Sciatic nerve (tissue), 2 donors: ENCODE results near the gene BTBD16. TPM values are rescaled to one million over a fixed set of nuclear protein-coding genes. Genes with fewer than 3 reads are reported as not detected.
A peak's percentile ranks its signal among the peaks of the same experiment; 100 is the strongest.

Source experiments
- ATAC-seq: fragments of 200-7000 bp; cut with Tn5 transposase; one replicate; pipeline ENCODE4 v1.9.1; 2020; ENCODE audit warnings: mild to moderate bottlenecking, moderate library complexity
- DNase-seq: peaks from one replicate; pipeline ENCODE4 v3.0.0-alpha.2; 2020; ENCODE audit warnings: low spot score
- intact Hi-C: fragments of 100-400 bp; cut with DNase I; formaldehyde crosslinking; loops from one replicate; pipeline ENCODE4 v1.14.2; 2022
- total RNA-seq: library from RNA; stranded (reverse); fragmentation: NEBNext Ultra II Directional; extraction: Animal tissue kit (Norgen Biotek cat#: 25700); gene quantifications from one replicate; pipeline ENCODE4 v1.2.1, GENCODE V29; 2021
- donor health status: DM: no; HTN: no; CAD: no.
- donor health status: DM: no; HTN: no; CAD: no.

BTBD16 gene
- total RNA-seq, 1 donor from 2014 or later: 0.89 TPM

- intact Hi-C loops: no loop called here
- ATAC-seq (peak; percentile 45), DNase-seq (no peak)
These were observed 57.6 kb downstream of the BTBD16 start for GRCh38 chr10:122328676-122329075.

- intact Hi-C loops: no loop called here
These were observed 58.3 kb downstream of the BTBD16 start for GRCh38 chr10:122329416-122329815.

GRCh38 chr10:122331100-122331499 is 60.0 kb downstream of the BTBD16 start:
- intact Hi-C loops: no loop called here
- DNase-seq: no peak
- no peak for ATAC-seq

More at GRCh38 chr10:122329416-122329815, 58.3 kb downstream of the BTBD16 start:
- DNase-seq (no peak), ATAC-seq (no peak)

GRCh38 chr10:122331615-122332446 is 60.7 kb downstream of the BTBD16 start:
- peak; percentile 39 for ATAC-seq
- DNase-seq: no peak
- intact Hi-C loops: no loop called here

GRCh38 chr10:122333037-122333436 is 61.9 kb downstream of the BTBD16 start:
- no peak for ATAC-seq
- DNase-seq: no peak
- intact Hi-C loops: no loop called here

GRCh38 chr10:122336332-122336731 is 65.2 kb downstream of the BTBD16 start:
- ATAC-seq: no peak
- intact Hi-C loops: no loop called here
- no peak for DNase-seq

- DNase-seq: no peak
- intact Hi-C loops: no loop called here
- ATAC-seq: no peak
These were observed 65.9 kb downstream of the BTBD16 start for GRCh38 chr10:122336961-122337360.

GRCh38 chr10:122338609-122339441 is 67.7 kb downstream of the BTBD16 start:
- ATAC-seq: no peak
- intact Hi-C loops: no loop called here
- DNase-seq: no peak

GRCh38 chr10:122341141-122341810 is 70.2 kb downstream of the BTBD16 start:
- peak; percentile 14 for ATAC-seq
- DNase-seq: no peak
- intact Hi-C loops: loop anchor here (5.0 to 10.0 kb wide), 2 partner anchors 94 to 226 kb away; no protein-coding TSS in a partner anchor

GRCh38 chr10:122342293-122343134 is 71.4 kb downstream of the BTBD16 start:
- ATAC-seq: peak; percentile 79
- intact Hi-C loops: loop anchor here (5.0 to 10.0 kb wide), 2 partner anchors 92 to 225 kb away; no protein-coding TSS in a partner anchor
- DNase-seq: no peak

GRCh38 chr10:122343135-122343800 is 72.2 kb downstream of the BTBD16 start:
- DNase-seq: no peak
- intact Hi-C loops: loop anchor here (5.0 to 10.0 kb wide), 2 partner anchors 92 to 224 kb away; no protein-coding TSS in a partner anchor
- no peak for ATAC-seq

- DNase-seq: no peak
- no peak for ATAC-seq
- intact Hi-C loops: loop anchor here (5.0 to 10.0 kb wide), 2 partner anchors 91 to 223 kb away; no protein-coding TSS in a partner anchor
These were observed 72.8 kb downstream of the BTBD16 start for GRCh38 chr10:122343936-122344335.

GRCh38 chr10:122344741-122345258 is 73.7 kb downstream of the BTBD16 start:
- DNase-seq: no peak
- ATAC-seq: no peak
- intact Hi-C loops: loop anchor here (5.0 to 10.0 kb wide), 3 partner anchors 90 to 1213 kb away; no protein-coding TSS in a partner anchor

GRCh38 chr10:122346326-122346950 is 75.3 kb downstream of the BTBD16 start:
- DNase-seq: no peak
- intact Hi-C loops: loop anchor here (5.0 to 10.0 kb wide), 2 partner anchors 88 to 1211 kb away; no protein-coding TSS in a partner anchor
- no peak for ATAC-seq

GRCh38 chr10:122347170-122347841 is 76.2 kb downstream of the BTBD16 start:
- intact Hi-C loops: loop anchor here (5.0 to 10.0 kb wide), 2 partner anchors 87 to 1210 kb away; no protein-coding TSS in a partner anchor
- DNase-seq (no peak), ATAC-seq (no peak)

GRCh38 chr10:122348512-122348911 is 77.4 kb downstream of the BTBD16 start:
- no peak for DNase-seq
- ATAC-seq: no peak
- intact Hi-C loops: loop anchor here (5.0 to 10.0 kb wide), 2 partner anchors 86 to 1209 kb away; no protein-coding TSS in a partner anchor
